Retinal pigment epithelial cell (primary cell): ENCODE measurements around the gene ABHD2.

Source experiments
- DNase-seq: peaks from one replicate; pipeline ENCODE4 v3.0.0-alpha.2; 2010; ENCODE audit warnings: low read depth
- H3K4me3 ChIP-seq: 2 replicates; pipeline ENCODE4 v1.5.1; 2011; ENCODE audit warnings: mild to moderate bottlenecking, low read length, control low read depth, moderate library complexity
- CTCF ChIP-seq: conservative IDR thresholded peaks from 2 replicates; pipeline ENCODE4 v1.5.1; 2011; ENCODE audit warnings: low read depth, low read length, control low read depth, inconsistent platforms

Gene ABHD2

GRCh38 chr15:89110060-89110459, 21.8 kb downstream of the ABHD2 start:
- no peak for TF ChIP-seq CTCF
- DNase-seq, result no peak
- no peak overlapping the region for H3K4me3 ChIP-seq

GRCh38 chr15:89111352-89111751, 23.1 kb downstream of the ABHD2 start:
- DNase-seq, result no peak
- no peak for TF ChIP-seq CTCF
- H3K4me3 ChIP-seq, result no peak overlapping the region

- TF ChIP-seq CTCF, result no peak
- no peak for DNase-seq
- no peak overlapping the region for H3K4me3 ChIP-seq
These were observed 23.7 kb downstream of the ABHD2 start for GRCh38 chr15:89111961-89112340.

GRCh38 chr15:89112341-89112971, 24.2 kb downstream of the ABHD2 start:
- peak; percentile 43 for DNase-seq
- no peak for TF ChIP-seq CTCF

GRCh38 chr15:89113296-89114024, 25.2 kb downstream of the ABHD2 start:
- no peak overlapping the region for H3K4me3 ChIP-seq
- no peak for DNase-seq
- TF ChIP-seq CTCF, result no peak

More at GRCh38 chr15:89112341-89112971, 24.2 kb downstream of the ABHD2 start:
- no peak overlapping the region for H3K4me3 ChIP-seq

GRCh38 chr15:89114990-89115389, 26.7 kb downstream of the ABHD2 start:
- no peak for TF ChIP-seq CTCF
- H3K4me3 ChIP-seq, result no peak overlapping the region
- DNase-seq, result peak; percentile 51

GRCh38 chr15:89115547-89115946, 27.3 kb downstream of the ABHD2 start:
- no peak overlapping the region for H3K4me3 ChIP-seq
- DNase-seq, result no peak
- no peak for TF ChIP-seq CTCF
